GM12875 (cell line): Measurements from ENCODE around the gene CERK.

Experiments used
- H3K4me3 ChIP-seq: one replicate; pipeline ENCODE4 v1.5.1; 2011; ENCODE audit warnings: low read depth, low read length, control low read depth
- TF ChIP-seq, protein P1 (sequence below): IDR thresholded peaks from 2 replicates; pipeline ENCODE4 v1.5.1; 2011; ENCODE audit warnings: low read depth, mild to moderate bottlenecking, control low read depth, inconsistent platforms, low read length, moderate library complexity, borderline replicate concordance; ENCODE audit not compliant: insufficient read depth

Gene CERK

DNA sequence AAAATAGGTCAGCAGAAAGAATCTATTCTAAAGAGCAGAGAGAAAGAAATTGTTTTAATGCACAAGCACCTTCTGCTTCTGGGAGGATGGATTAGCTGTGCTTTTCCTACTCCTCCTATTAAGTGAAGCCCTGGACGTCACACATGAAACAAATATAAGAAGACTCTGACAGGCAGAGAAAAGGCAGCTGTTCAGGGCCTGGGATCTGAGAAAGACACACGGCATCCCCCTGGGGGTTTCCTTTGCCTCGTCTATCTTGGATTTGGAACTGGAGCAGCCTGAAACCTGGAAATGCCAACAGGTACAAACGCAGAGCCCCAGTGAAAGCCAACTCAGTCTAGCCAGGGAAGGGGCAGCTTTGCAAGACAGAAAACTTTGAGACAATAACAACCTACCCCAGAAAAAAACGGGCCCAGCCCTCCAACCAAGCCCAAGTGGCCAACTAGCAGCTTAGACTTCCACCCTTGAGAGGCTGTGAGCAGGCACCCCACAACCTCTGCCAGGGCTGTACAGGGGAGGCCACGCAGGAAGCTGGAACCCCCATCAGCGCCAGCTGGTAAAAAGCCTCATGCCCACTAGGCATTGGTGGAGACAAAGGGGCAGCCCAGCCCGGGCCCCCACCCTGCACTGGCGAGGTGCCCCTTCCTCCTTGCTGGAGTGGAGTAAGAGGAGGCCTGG lies 7.3 kb downstream of the CERK start:
- no peak overlapping the region for H3K4me3 ChIP-seq
- TF ChIP-seq, protein P1, sequence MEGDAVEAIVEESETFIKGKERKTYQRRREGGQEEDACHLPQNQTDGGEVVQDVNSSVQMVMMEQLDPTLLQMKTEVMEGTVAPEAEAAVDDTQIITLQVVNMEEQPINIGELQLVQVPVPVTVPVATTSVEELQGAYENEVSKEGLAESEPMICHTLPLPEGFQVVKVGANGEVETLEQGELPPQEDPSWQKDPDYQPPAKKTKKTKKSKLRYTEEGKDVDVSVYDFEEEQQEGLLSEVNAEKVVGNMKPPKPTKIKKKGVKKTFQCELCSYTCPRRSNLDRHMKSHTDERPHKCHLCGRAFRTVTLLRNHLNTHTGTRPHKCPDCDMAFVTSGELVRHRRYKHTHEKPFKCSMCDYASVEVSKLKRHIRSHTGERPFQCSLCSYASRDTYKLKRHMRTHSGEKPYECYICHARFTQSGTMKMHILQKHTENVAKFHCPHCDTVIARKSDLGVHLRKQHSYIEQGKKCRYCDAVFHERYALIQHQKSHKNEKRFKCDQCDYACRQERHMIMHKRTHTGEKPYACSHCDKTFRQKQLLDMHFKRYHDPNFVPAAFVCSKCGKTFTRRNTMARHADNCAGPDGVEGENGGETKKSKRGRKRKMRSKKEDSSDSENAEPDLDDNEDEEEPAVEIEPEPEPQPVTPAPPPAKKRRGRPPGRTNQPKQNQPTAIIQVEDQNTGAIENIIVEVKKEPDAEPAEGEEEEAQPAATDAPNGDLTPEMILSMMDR: no peak

DNA sequence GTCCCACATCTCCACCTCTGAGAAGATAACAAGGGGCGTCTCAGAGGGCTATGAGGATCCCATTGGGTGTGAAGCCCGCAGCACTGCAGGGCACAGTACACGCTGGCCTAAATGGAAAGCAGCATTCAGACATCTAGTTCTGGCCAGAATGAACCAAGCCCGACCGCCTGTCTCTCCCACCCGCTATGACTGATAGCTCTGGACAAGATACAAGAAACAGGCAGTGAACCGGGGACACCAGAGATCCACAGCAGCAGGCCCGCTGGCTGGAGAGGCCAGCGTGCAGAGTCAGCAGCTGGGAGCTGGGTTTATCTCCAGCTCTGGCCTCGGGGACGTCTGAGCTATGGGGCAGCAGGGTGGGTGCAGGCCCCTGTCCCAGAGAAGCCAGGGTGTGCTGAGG lies 9.6 kb downstream of the CERK start:
- TF ChIP-seq, protein P1: no peak
- no peak overlapping the region for H3K4me3 ChIP-seq

DNA sequence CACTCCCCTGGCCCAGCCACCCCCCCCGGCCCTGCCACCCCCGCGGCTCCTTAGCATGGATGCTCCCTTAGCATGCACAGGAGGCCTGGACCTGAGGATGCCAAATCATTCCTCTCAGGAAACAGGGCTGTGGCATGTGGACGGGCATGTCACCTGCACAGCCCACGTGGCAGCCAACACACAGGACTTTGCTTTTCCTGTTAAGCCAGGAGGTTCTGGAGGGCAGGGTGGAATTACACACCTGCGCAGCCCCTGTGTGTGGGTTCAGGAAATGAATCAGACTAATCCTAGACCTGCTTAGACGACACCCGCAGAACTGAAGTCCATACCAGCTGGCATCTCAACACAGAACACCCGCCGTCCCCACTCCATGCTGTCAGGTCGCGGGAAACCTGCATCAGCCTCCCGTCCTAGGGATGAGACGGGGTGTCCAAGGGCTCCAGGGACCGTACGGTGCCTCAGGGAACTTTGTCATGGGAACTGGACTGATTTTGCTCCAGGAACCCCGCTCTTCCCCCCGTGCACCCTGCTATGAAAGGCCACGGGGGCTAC lies 10.2 kb downstream of the CERK start:
- H3K4me3 ChIP-seq: no peak overlapping the region
- TF ChIP-seq, protein P1: no peak

DNA sequence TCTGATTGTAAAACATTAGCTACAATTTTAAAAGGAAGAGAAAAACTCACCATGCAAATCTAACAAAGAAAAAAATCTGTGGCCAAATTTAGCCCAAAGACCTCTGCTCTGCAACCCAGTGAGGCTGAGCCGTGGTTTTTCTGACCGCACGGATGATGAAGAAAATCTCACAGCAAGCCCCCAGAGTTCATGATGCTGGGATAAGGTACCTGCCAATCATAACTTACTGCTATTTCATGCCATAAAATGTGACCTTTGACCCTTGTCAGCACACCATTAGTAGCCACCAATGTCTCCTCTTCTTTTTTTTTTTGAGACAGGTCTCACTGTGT lies 11.1 kb downstream of the CERK start:
- TF ChIP-seq, protein P1: no peak
- no peak overlapping the region for H3K4me3 ChIP-seq

DNA sequence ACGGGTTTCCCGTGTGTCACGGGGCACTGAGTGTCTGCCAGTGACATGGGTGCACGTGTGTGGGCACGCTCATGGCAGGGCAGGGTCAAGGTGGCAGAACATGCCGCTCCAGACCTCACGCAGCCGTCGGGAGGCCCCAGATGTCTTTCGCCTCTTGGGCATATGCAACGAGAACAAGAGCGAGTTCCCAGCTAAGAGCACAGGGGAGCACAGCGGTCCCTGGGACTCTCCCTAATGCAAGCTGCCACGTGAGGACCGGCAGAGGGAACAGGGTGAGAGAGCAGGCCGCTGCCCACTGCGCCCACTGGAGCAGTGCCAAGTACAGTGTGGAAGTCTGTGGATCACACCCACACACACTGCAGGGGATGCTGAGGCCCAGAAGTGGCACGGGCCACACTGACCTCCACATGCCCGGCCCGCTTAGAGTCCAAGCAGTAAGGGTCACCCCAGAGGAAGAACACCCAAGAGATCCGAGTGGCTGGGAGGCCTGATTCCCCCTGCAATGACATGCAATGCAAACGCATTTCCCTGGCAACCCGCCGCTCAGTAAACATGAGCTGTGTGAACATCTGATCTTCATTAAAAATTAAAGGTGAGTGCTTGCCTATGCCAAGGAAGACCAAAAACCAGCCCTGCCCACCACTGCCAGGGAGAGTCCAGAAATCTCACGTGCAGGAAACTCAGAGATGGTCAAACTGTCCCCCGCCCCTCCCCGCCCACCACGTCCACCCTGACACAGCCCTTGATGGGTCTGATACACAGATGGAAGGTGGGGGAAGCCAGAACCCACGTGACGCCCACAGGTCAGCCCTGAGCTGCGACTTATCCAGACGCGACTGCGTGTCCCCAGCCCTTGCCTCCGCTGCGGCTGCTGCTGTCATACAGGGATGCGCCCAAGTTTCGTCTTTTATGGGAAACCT lies 11.7 kb downstream of the CERK start:
- TF ChIP-seq, protein P1: no peak
- no peak overlapping the region for H3K4me3 ChIP-seq

DNA sequence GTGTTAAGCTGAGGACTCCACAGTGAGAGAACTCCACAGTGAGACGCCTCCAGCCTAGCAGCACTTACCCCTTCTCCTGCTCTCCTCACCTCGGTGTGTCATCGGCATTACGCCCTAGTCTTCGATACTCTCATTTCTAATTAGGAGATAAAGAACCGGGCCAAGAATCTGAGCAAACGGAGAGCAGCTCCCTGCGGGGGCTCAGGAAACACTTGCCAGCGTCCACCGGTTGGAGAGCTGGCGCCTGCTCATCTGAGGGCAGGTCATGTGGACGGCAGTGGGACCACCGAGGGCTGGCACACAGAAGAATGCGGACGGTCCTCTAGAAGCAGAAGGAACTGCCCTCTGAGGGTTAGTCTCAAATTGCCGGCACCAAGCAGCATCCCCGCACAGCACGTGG lies 13.0 kb downstream of the CERK start:
- no peak overlapping the region for H3K4me3 ChIP-seq
- TF ChIP-seq, protein P1: no peak
